Upper lobe of left lung (tissue), 6 donors: ENCODE measurements around the gene ATP2A2. TPM values are rescaled to one million over a fixed set of nuclear protein-coding genes. Genes with fewer than 3 reads are reported as not detected.

ENCODE experiments used
- ATAC-seq, 2 donors: fragments of 200-7000 bp; cut with Tn5 transposase; one replicate each; pipeline ENCODE4 v1.9.1; 2022; ENCODE audit warnings: mild to moderate bottlenecking in 2 of 2, moderate library complexity in 2 of 2; ENCODE audit not compliant: low FRiP score in 2 of 2
- DNase-seq, 2 donors: peaks; one replicate each; pipeline ENCODE4 v3.0.0-alpha.2; 2019 to 2020
- H3K27ac ChIP-seq, 4 donors: fragments of 200-600 bp; sonication (generic); one replicate each; pipeline ENCODE4 v1.5.1; 2016 to 2019
- H3K27me3 ChIP-seq, 4 donors: fragments of 200-600 bp; sonication (generic); one replicate each; pipeline ENCODE4 v1.5.1; 2017 to 2019
- H3K36me3 ChIP-seq, 4 donors: fragments of 200-600 bp; sonication (generic); one replicate each; pipeline ENCODE4 v1.5.1; 2016 to 2019
- H3K4me1 ChIP-seq, 4 donors: fragments of 200-600 bp; sonication (generic); one replicate each; pipeline ENCODE4 v1.5.1; 2018 to 2019
- H3K4me3 ChIP-seq, 4 donors: fragments of 200-600 bp; sonication (generic); one replicate each; pipeline ENCODE4 v1.5.1; 2017 to 2019; ENCODE audit warnings: mild to moderate bottlenecking in 2 of 4, moderate library complexity in 1 of 4
- H3K9me3 ChIP-seq, 4 donors: fragments of 200-600 bp; sonication (generic); one replicate each; pipeline ENCODE4 v1.5.1; 2018 to 2019
- EP300 ChIP-seq, 4 donors: sonication (generic); formaldehyde crosslinking; IDR thresholded peaks; one replicate each; pipeline ENCODE4 v1.5.1; 2017; ENCODE audit warnings: antibody characterized with exemption in 4 of 4, control low read depth in 2 of 4
- POLR2A ChIP-seq, 4 donors: fragments of 450-650 bp; IDR thresholded peaks; one replicate each; pipeline ENCODE4 v1.5.1; 2016 to 2017; ENCODE audit warnings: antibody characterized with exemption in 4 of 4, mild to moderate bottlenecking in 2 of 4
- POLR2AphosphoS5 ChIP-seq, 2 donors: sonication (generic); formaldehyde crosslinking; IDR thresholded peaks; one replicate each; pipeline ENCODE4 v1.5.1; 2017; ENCODE audit warnings: antibody characterized with exemption in 2 of 2
- WGBS, 2 donors: methylation state at CpG; one replicate each; pipeline ENCODE4 v1.1.5; 2017 to 2018; 5-methylcytosine and 5-hydroxymethylcytosine counted together
- total RNA-seq, 6 donors: library from RNA; depleted of rRNA in 4 of 6; stranded (reverse); fragments of >200 nt in 4 of 6; gene quantifications; one replicate each; pipeline versions ENCODE4 v1.1.0 to v1.2.1, GENCODE V29; 2016 to 2021
- TF ChIP-seq, protein P1 (sequence below), 6 experiments: fragments of 450-650 bp in 4 of 6; fragments of 200-600 bp in 2 of 6; sonication (generic) in 2 of 6; IDR thresholded peaks; one replicate each; pipeline ENCODE4 v1.5.1; 2016 to 2019; ENCODE audit warnings: antibody characterized with exemption in 6 of 6
- donor health status: DM: no; HTN: no; CAD: no; lungs with moderate emphysema.
- donor health status: DM: no; HTN: yes; CAD: no; lungs with severe emphysema.

Gene ATP2A2
- total RNA-seq, 6 donors from 2014 or later, result 91.7 to 166 (median 142) TPM

DNA sequence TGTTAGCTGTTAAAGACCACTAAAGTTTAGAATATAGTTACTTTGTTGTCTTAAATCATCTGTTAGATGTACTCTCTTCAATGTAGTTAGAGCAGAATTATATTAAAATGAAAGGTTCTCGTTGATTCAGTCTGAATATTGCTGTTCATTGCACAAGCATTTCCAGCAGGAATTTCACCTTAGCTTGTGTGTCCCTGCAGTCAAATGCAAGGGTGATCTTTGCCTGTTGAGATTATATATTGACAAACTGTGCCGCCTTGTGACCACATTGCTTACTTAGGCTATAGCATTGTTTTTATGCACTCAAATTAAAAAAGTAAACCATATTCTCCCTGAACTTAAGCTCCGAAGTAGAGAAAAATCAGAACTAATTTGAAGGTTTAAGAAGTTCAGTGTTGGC is 39.5 kb downstream of the ATP2A2 start:
- H3K36me3 ChIP-seq, result peaks cover 0 to 42% (median 10%) of the 10 kb centered on the region in 4 donors
- 92 to 98% methylated on average over 3 of the region's 3 CpGs for WGBS, 2 donors

GRCh38 chr12:110329710-110330109 is 48.7 kb downstream of the ATP2A2 start:
- Histone ChIP-seq H3K27me3 (no peaks in the 10 kb centered on the region), H3K9me3 (no peaks in the 10 kb centered on the region), H3K36me3 (peaks cover 25 to 89% (median 71%) of the 10 kb centered on the region in 4 donors), H3K4me1 (peaks cover 0 to 10% (median 4%) of the 10 kb centered on the region in 4 donors), H3K4me3 (no peak overlapping the region), H3K27ac (no peak overlapping the region)
- TF ChIP-seq EP300 (IDR thresholded peaks at IDR 0.05), result no peak
- TF ChIP-seq POLR2A (IDR thresholded peaks at IDR 0.05), result no peak
- TF ChIP-seq, protein P1, sequence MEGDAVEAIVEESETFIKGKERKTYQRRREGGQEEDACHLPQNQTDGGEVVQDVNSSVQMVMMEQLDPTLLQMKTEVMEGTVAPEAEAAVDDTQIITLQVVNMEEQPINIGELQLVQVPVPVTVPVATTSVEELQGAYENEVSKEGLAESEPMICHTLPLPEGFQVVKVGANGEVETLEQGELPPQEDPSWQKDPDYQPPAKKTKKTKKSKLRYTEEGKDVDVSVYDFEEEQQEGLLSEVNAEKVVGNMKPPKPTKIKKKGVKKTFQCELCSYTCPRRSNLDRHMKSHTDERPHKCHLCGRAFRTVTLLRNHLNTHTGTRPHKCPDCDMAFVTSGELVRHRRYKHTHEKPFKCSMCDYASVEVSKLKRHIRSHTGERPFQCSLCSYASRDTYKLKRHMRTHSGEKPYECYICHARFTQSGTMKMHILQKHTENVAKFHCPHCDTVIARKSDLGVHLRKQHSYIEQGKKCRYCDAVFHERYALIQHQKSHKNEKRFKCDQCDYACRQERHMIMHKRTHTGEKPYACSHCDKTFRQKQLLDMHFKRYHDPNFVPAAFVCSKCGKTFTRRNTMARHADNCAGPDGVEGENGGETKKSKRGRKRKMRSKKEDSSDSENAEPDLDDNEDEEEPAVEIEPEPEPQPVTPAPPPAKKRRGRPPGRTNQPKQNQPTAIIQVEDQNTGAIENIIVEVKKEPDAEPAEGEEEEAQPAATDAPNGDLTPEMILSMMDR (IDR thresholded peaks at IDR 0.05), result no peak
- TF ChIP-seq POLR2AphosphoS5 (IDR thresholded peaks at IDR 0.05), result no peak
- ATAC-seq, result no peak
- DNase-seq, result no peak
- WGBS, 2 donors, result 89 to 95% methylated on average over 4 of the region's 4 CpGs

More for the DNA sequence above, 39.5 kb downstream of the ATP2A2 start:
- H3K27ac ChIP-seq, result no peak overlapping the region
- TF ChIP-seq, protein P1 (IDR thresholded peaks at IDR 0.05), result no peak
- no peak for TF ChIP-seq EP300 (IDR thresholded peaks at IDR 0.05)
- no peak for TF ChIP-seq POLR2A (IDR thresholded peaks at IDR 0.05)
- no peak for TF ChIP-seq POLR2AphosphoS5 (IDR thresholded peaks at IDR 0.05)
- ATAC-seq (no peak), DNase-seq (no peak)
- H3K4me1 ChIP-seq, result peaks cover 9 to 31% (median 13%) of the 10 kb centered on the region in 4 donors
- H3K4me3 ChIP-seq, result no peak overlapping the region
- H3K9me3 ChIP-seq, result no peaks in the 10 kb centered on the region
- no peaks in the 10 kb centered on the region for H3K27me3 ChIP-seq

DNA sequence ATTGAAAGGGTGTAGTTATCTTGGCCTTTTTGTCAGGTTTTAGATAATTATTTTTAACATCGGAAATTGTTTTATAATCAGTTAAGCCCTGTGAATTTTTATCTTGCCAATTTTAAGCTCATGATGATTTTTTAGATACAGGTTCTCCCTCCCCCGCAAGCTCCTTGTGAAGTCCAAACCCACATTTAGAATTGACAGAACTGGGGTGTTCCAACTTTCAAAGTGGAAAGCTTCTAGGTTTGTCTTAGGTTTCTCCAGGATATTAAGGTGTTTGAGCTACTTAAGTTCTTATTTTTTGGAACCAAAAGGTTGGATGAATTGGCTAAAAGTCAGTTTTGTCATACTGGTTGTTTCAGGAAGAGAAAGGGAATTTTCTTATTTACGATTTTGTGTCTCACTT is 49.1 kb downstream of the ATP2A2 start:
- Histone ChIP-seq H3K4me1 (peaks cover 0 to 10% (median 4%) of the 10 kb centered on the region in 4 donors), H3K9me3 (no peaks in the 10 kb centered on the region), H3K36me3 (peaks cover 29 to 89% (median 75%) of the 10 kb centered on the region in 4 donors), H3K27ac (no peak overlapping the region), H3K27me3 (no peaks in the 10 kb centered on the region), H3K4me3 (no peak overlapping the region)
- ATAC-seq (no peak), DNase-seq (no peak)
- TF ChIP-seq, protein P1 (IDR thresholded peaks at IDR 0.05), result no peak
- TF ChIP-seq POLR2AphosphoS5 (IDR thresholded peaks at IDR 0.05) (no peak), EP300 (IDR thresholded peaks at IDR 0.05) (no peak), POLR2A (IDR thresholded peaks at IDR 0.05) (no peak)
- WGBS, 2 donors, result 84 to 89% methylated on average over 3 of the region's 3 CpGs

- no peaks in the 10 kb centered on the region for H3K9me3 ChIP-seq
- TF ChIP-seq, protein P1 (IDR thresholded peaks at IDR 0.05), result no peak
- TF ChIP-seq POLR2A (IDR thresholded peaks at IDR 0.05), result no peak
- TF ChIP-seq POLR2AphosphoS5 (IDR thresholded peaks at IDR 0.05), result no peak
- no peak for TF ChIP-seq EP300 (IDR thresholded peaks at IDR 0.05)
- H3K4me1 ChIP-seq, result peaks cover 0 to 10% (median 4%) of the 10 kb centered on the region in 4 donors
- peaks cover 33 to 89% (median 78%) of the 10 kb centered on the region in 4 donors for H3K36me3 ChIP-seq
- no peak overlapping the region for H3K27ac ChIP-seq
- H3K27me3 ChIP-seq, result no peaks in the 10 kb centered on the region
- ATAC-seq, result no peak
- no peak overlapping the region for H3K4me3 ChIP-seq
- no peak for DNase-seq
Observed at GRCh38 chr12:110330544-110330943, 49.5 kb downstream of the ATP2A2 start.

DNA sequence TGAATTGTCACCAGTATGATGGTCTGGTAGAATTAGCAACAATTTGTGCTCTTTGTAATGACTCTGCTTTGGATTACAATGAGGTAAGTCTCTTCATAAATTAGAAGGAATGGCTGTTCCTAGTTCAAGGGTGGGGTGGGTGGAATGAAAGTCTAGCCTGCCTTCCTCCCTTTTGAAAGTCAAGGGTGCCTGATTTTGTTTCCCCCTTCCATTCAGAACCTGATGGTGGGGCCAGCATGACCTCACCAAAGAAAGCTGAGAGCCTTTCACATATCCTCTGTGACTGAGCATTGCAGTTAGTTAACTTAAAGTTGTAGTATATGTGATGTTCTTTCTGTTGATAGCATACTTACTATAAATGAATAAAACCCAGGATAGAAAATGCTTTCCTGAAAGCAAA is 52.2 kb downstream of the ATP2A2 start:
- peaks cover 0 to 10% (median 4%) of the 10 kb centered on the region in 4 donors for H3K4me1 ChIP-seq
- no peak for DNase-seq
- TF ChIP-seq, protein P1 (IDR thresholded peaks at IDR 0.05), result no peak
- TF ChIP-seq POLR2A (IDR thresholded peaks at IDR 0.05) (no peak), EP300 (IDR thresholded peaks at IDR 0.05) (no peak), POLR2AphosphoS5 (IDR thresholded peaks at IDR 0.05) (no peak)

More for the DNA sequence above, 52.2 kb downstream of the ATP2A2 start:
- Histone ChIP-seq H3K9me3 (no peaks in the 10 kb centered on the region), H3K27me3 (no peaks in the 10 kb centered on the region), H3K36me3 (peaks cover 44 to 89% (median 77%) of the 10 kb centered on the region in 4 donors), H3K27ac (no peak overlapping the region), H3K4me3 (no peak overlapping the region)
- no peak for ATAC-seq
